ENCODE data around the gene LPP. TPM values are rescaled to one million over a fixed set of nuclear protein-coding genes. Genes with fewer than 3 reads are reported as not detected.

Gene LPP
- total and polyA plus RNA-seq, 4 donors: 7.2 to 50.3 (median 26.4) TPM

DNA sequence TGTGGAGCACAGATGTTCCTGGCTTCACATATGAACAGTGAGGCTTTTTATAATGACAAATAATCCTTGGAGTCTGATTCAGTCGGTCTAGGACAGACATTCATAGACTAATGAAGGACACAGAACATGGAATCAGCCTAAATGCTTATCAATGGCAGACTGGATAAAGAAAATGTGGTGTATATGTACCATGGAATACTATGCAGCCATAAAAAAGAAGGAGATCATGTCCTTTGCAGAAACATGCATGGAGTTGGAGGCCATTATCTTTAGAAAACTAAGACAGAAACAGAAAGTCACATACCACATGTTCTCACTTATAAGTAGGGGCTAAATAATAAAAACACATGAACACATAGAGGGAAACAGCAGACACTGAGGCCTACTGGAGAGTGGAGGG is 19.9 kb upstream of the LPP start:
- peaks cover 2% of the 10 kb centered on the region for H3K9me3 ChIP-seq (ENCODE audit: control insufficient read depth, insufficient read depth, low read length)
- H3K36me3 ChIP-seq (ENCODE audit: control insufficient read depth, insufficient read depth, low read length): no peaks in the 10 kb centered on the region
- no peaks in the 10 kb centered on the region for H3K27me3 ChIP-seq (ENCODE audit: control insufficient read depth, insufficient read depth, low read length)
- no peaks in the 10 kb centered on the region for H3K4me1 ChIP-seq (ENCODE audit: control insufficient read depth, insufficient read depth, low read length)
- H3K27ac ChIP-seq (ENCODE audit: low read depth, low read length): no peak overlapping the region
- no CpG with 5 or more reads among the region's 1 CpG for WGBS (ENCODE audit: insufficient coverage)
- no peak for DNase-seq (ENCODE audit: low read depth in 4 of 6, low spot score in 6 of 6)
- no peak overlapping the region for H3K4me3 ChIP-seq (ENCODE audit: low read depth, low read length)

DNA sequence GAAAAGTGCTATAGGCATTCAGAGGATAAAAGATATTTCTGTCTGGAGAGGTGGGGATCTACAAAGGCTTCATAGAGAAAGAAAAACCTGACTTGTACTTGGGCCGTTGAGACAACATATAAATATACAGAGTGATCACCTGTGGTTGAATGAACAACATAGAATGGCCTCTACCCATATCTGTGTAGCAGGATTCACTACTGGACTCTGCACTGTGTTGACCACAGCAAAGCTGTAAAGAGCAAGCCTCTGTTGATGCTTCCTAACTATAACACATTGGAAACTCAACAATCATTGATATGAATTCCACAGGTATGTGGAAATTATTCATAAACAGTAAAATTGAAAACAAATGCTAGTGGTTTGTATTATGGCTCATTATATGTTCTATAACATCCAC is 19.1 kb upstream of the LPP start:
- WGBS (ENCODE audit: insufficient coverage): no CpG with 5 or more reads among the region's 1 CpG
- no peak overlapping the region for H3K27ac ChIP-seq (ENCODE audit: low read depth, low read length)
- H3K36me3 ChIP-seq (ENCODE audit: control insufficient read depth, insufficient read depth, low read length): no peaks in the 10 kb centered on the region
- no peak for DNase-seq (ENCODE audit: low read depth in 4 of 6, low spot score in 6 of 6)
- peaks cover 2% of the 10 kb centered on the region for H3K9me3 ChIP-seq (ENCODE audit: control insufficient read depth, insufficient read depth, low read length)
- no peaks in the 10 kb centered on the region for H3K4me1 ChIP-seq (ENCODE audit: control insufficient read depth, insufficient read depth, low read length)
- H3K27me3 ChIP-seq (ENCODE audit: control insufficient read depth, insufficient read depth, low read length): no peaks in the 10 kb centered on the region
- no peak overlapping the region for H3K4me3 ChIP-seq (ENCODE audit: low read depth, low read length)

DNA sequence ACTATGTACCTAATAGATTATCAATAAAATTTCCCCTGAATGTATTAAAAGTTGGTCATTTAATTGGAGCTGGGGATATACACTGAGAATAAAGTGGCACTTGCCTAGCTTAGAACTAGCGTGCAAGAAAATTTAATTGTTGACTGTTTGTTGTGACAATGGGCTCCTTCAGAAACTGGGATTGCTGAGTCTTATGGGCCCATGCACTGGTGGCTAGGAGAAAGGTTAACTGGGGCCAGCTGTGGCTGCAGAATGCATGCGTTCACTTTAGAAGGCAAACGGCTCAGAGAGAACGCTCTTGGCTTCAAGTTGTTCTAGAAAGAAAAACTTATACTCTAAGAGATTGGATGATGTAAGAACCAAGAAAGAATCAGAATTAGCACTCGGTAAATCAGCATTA is 18.7 kb upstream of the LPP start:
- no peak for DNase-seq (ENCODE audit: low read depth in 4 of 6, low spot score in 6 of 6)
- H3K27ac ChIP-seq (ENCODE audit: low read depth, low read length): no peak overlapping the region
- no peaks in the 10 kb centered on the region for H3K4me1 ChIP-seq (ENCODE audit: control insufficient read depth, insufficient read depth, low read length)
- no peaks in the 10 kb centered on the region for H3K36me3 ChIP-seq (ENCODE audit: control insufficient read depth, insufficient read depth, low read length)
- 93% methylated on average over 3 of the region's 5 CpGs for WGBS (ENCODE audit: insufficient coverage)
- H3K4me3 ChIP-seq (ENCODE audit: low read depth, low read length): no peak overlapping the region
- H3K9me3 ChIP-seq (ENCODE audit: control insufficient read depth, insufficient read depth, low read length): peaks cover 2% of the 10 kb centered on the region
- no peaks in the 10 kb centered on the region for H3K27me3 ChIP-seq (ENCODE audit: control insufficient read depth, insufficient read depth, low read length)

DNA sequence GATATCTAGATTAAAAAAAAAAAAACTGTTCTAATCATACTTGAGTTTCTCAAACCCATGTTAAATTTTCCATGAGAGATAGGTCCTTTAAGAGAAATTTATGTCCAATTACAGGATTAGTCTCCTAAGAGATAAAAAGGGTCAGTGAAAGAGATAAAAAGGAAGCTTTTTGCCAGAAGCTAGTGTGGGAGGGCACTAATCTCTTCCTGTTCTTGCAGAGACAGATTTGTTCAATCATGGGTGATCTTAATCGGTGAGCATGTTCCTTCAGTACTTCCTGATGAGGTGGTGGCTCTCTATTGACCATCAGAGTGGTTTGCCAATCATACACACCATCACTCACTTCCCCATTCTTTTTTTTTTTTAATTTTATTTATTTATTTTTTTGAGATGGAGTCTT is 16.9 kb upstream of the LPP start:
- Histone ChIP-seq H3K36me3 (ENCODE audit: control insufficient read depth, insufficient read depth, low read length) (no peaks in the 10 kb centered on the region), H3K4me1 (ENCODE audit: control insufficient read depth, insufficient read depth, low read length) (no peaks in the 10 kb centered on the region), H3K27ac (ENCODE audit: low read depth, low read length) (no peak overlapping the region), H3K27me3 (ENCODE audit: control insufficient read depth, insufficient read depth, low read length) (no peaks in the 10 kb centered on the region), H3K4me3 (ENCODE audit: low read depth, low read length) (no peak overlapping the region), H3K9me3 (ENCODE audit: control insufficient read depth, insufficient read depth, low read length) (peaks cover 2% of the 10 kb centered on the region)
- WGBS (ENCODE audit: insufficient coverage): no CpG with 5 or more reads among the region's 1 CpG
- no peak for DNase-seq (ENCODE audit: low read depth in 4 of 6, low spot score in 6 of 6)

DNA sequence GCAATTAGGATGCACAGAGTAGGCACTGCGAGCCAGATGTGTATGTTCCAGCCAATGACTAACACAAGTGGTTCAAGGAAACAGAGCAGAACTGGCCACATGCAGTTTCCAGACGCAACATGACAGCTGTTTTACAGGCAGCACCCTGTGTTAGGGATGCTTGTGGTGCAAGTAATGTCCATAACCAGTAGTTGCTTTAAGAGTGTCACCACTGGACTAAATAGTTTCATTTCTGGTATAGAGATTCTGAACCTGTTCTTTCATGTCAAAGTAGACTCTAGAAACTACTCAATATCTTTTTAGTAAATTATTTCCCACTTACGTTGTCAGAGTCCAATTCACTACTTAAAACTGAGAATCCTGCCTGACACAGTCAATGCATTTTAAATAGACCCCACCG is 14.5 kb upstream of the LPP start:
- 96% methylated on average over 4 of the region's 4 CpGs for WGBS (ENCODE audit: insufficient coverage)
- H3K9me3 ChIP-seq (ENCODE audit: control insufficient read depth, insufficient read depth, low read length): no peaks in the 10 kb centered on the region
- H3K4me1 ChIP-seq (ENCODE audit: control insufficient read depth, insufficient read depth, low read length): no peaks in the 10 kb centered on the region
- H3K4me3 ChIP-seq (ENCODE audit: low read depth, low read length): no peak overlapping the region
- H3K27ac ChIP-seq (ENCODE audit: low read depth, low read length): no peak overlapping the region
- no peaks in the 10 kb centered on the region for H3K36me3 ChIP-seq (ENCODE audit: control insufficient read depth, insufficient read depth, low read length)
- no peaks in the 10 kb centered on the region for H3K27me3 ChIP-seq (ENCODE audit: control insufficient read depth, insufficient read depth, low read length)
- DNase-seq (ENCODE audit: low read depth in 4 of 6, low spot score in 6 of 6): peak in 1 of 6 donors; percentile 18

DNA sequence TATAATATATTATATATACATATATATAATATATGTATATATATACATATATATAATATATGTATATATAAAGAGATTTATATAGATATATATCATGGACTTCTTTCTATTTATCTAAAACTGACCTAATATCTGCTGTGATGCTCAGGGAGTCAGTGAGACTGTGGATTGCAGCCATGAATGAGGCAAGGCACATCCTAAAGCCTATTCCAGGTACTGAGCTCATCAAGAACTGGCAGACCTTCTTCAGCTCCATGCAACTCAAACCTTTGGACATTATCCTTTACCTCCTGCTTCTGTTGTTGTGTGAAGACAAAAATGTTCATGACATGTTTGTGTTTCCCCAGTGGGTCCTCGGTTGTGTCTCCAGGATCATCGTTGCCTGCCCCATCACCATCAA is 7.7 kb upstream of the LPP start:
- Histone ChIP-seq H3K27ac (ENCODE audit: low read depth, low read length) (no peak overlapping the region), H3K27me3 (ENCODE audit: control insufficient read depth, insufficient read depth, low read length) (no peaks in the 10 kb centered on the region), H3K36me3 (ENCODE audit: control insufficient read depth, insufficient read depth, low read length) (no peaks in the 10 kb centered on the region), H3K9me3 (ENCODE audit: control insufficient read depth, insufficient read depth, low read length) (no peaks in the 10 kb centered on the region), H3K4me3 (ENCODE audit: low read depth, low read length) (no peak overlapping the region), H3K4me1 (ENCODE audit: control insufficient read depth, insufficient read depth, low read length) (no peaks in the 10 kb centered on the region)
- no CpG with 5 or more reads among the region's 2 CpGs for WGBS (ENCODE audit: insufficient coverage)
- no peak for DNase-seq (ENCODE audit: low read depth in 4 of 6, low spot score in 6 of 6)

DNA sequence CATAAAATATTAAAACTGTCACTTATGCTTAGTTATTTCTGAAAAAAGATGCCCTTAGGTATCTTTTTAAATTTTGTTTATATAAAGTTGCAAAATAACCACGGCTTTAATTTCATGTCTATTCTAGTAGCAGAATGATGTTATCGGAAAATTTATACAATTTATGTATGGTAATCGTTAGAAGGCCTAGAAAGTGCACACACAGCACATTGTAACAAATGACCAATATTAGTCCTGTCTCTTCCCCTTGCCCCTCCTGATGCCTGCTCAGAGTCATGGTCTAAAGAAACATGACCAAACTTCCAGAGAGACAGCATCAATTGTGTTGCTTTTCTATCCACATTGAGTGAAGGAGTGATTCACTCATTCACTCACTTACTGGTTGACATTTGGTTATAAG is 6.2 kb upstream of the LPP start:
- no peaks in the 10 kb centered on the region for H3K36me3 ChIP-seq (ENCODE audit: control insufficient read depth, insufficient read depth, low read length)
- no peak overlapping the region for H3K4me3 ChIP-seq (ENCODE audit: low read depth, low read length)
- no peaks in the 10 kb centered on the region for H3K9me3 ChIP-seq (ENCODE audit: control insufficient read depth, insufficient read depth, low read length)
- H3K27me3 ChIP-seq (ENCODE audit: control insufficient read depth, insufficient read depth, low read length): peaks cover under 1% of the 10 kb centered on the region
- no CpG with 5 or more reads among the region's 3 CpGs for WGBS (ENCODE audit: insufficient coverage)
- DNase-seq (ENCODE audit: low read depth in 4 of 6, low spot score in 6 of 6): no peak
- H3K27ac ChIP-seq (ENCODE audit: low read depth, low read length): no peak overlapping the region
- peaks cover 3% of the 10 kb centered on the region for H3K4me1 ChIP-seq (ENCODE audit: control insufficient read depth, insufficient read depth, low read length)

DNA sequence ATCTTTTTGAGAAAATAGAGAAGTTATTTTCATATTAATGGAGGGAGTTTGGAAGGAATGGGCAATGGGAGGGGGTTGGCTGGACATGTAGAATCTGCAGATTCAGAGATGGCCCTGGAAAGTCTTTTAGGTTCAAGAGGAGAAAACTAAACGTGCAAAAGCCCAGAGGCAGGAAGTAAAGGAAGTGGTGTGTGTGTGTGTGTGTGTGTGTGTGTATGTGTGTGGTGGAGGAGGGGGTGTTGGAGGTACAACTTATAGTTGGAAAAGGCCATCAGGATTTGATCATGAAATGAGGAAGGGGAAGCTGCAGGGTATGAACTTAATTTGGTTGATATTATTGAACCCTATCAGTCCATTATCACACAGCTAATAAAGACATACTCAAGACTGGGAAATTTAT is 5.6 kb upstream of the LPP start:
- DNase-seq (ENCODE audit: low read depth in 4 of 6, low spot score in 6 of 6): no peak
- 56% methylated on average over 1 of the region's 1 CpG for WGBS (ENCODE audit: insufficient coverage)
- no peaks in the 10 kb centered on the region for H3K36me3 ChIP-seq (ENCODE audit: control insufficient read depth, insufficient read depth, low read length)
- no peaks in the 10 kb centered on the region for H3K9me3 ChIP-seq (ENCODE audit: control insufficient read depth, insufficient read depth, low read length)
- no peak overlapping the region for H3K4me3 ChIP-seq (ENCODE audit: low read depth, low read length)
- peaks cover 8% of the 10 kb centered on the region for H3K4me1 ChIP-seq (ENCODE audit: control insufficient read depth, insufficient read depth, low read length)
- H3K27me3 ChIP-seq (ENCODE audit: control insufficient read depth, insufficient read depth, low read length): peaks cover 2% of the 10 kb centered on the region
- H3K27ac ChIP-seq (ENCODE audit: low read depth, low read length): no peak overlapping the region

DNA sequence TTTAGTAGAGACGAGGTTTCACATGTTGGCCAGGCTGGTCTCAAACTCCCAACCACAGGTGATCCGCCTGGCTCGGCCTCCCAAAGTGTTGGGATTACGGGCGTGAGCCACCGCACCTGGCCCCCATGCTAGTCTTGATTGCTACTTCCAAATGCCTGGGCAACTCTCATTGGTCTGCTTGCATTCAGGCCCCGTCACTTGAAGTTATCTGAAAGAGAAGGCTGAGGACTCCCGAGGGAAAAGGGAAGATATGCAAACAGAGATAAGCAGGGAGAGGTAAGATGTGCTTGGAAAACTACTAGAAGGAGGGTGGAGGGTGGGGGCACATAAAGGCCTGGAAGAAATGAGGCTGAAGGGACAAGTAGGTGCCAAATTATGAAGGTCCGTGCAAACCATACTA is 4.4 kb upstream of the LPP start:
- no peaks in the 10 kb centered on the region for H3K9me3 ChIP-seq (ENCODE audit: control insufficient read depth, insufficient read depth, low read length)
- no peaks in the 10 kb centered on the region for H3K36me3 ChIP-seq (ENCODE audit: control insufficient read depth, insufficient read depth, low read length)
- H3K4me3 ChIP-seq (ENCODE audit: low read depth, low read length): no peak overlapping the region
- peaks cover 2% of the 10 kb centered on the region for H3K27me3 ChIP-seq (ENCODE audit: control insufficient read depth, insufficient read depth, low read length)
- DNase-seq (ENCODE audit: low read depth in 4 of 6, low spot score in 6 of 6): no peak
- WGBS (ENCODE audit: insufficient coverage): 83% methylated on average over 6 of the region's 9 CpGs
- peaks cover 14% of the 10 kb centered on the region for H3K4me1 ChIP-seq (ENCODE audit: control insufficient read depth, insufficient read depth, low read length)
- H3K27ac ChIP-seq (ENCODE audit: low read depth, low read length): no peak overlapping the region

DNA sequence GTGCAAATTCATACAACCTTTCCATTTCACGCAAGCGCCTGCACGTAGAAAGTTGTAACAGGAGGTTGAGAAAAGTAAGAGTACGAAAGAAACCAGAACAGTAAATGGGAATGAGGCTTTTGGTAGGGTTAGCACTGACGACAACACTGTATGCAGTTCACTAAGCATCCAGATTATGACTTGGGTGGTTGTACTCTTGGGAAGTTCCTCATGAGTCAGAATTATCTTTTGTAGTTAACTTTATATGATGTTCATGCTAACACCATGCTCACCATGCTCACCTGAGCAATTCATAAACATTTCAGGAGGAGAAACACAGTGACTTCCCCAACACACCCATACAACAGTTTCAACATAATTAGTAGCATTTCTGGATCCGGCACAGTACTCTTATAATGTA is 3.0 kb upstream of the LPP start:
- Histone ChIP-seq H3K9me3 (ENCODE audit: control insufficient read depth, insufficient read depth, low read length) (no peaks in the 10 kb centered on the region), H3K4me3 (ENCODE audit: low read depth, low read length) (no peak overlapping the region), H3K4me1 (ENCODE audit: control insufficient read depth, insufficient read depth, low read length) (peaks cover 20% of the 10 kb centered on the region), H3K27ac (ENCODE audit: low read depth, low read length) (no peak overlapping the region), H3K27me3 (ENCODE audit: control insufficient read depth, insufficient read depth, low read length) (peaks cover 2% of the 10 kb centered on the region), H3K36me3 (ENCODE audit: control insufficient read depth, insufficient read depth, low read length) (no peaks in the 10 kb centered on the region)
- 100% methylated on average over 5 of the region's 6 CpGs for WGBS (ENCODE audit: insufficient coverage)
- no peak for DNase-seq (ENCODE audit: low read depth in 4 of 6, low spot score in 6 of 6)
